Fibroblast of lung (primary cell): ENCODE data around the gene RNASEH2A. TPM values are rescaled to one million over a fixed set of nuclear protein-coding genes. Genes with fewer than 3 reads are reported as not detected.
A peak's percentile ranks its signal among the peaks of the same experiment; 100 is the strongest.

ENCODE experiments used
- DNase-seq, 2 donors: peaks; one replicate each; pipeline versions ENCODE4 v3.0.0 to v3.0.0-alpha.2; 2010; ENCODE audit warnings: low read depth in 2 of 2
- H2AFZ ChIP-seq: 2 replicates; pipeline ENCODE4 v1.5.1; 2012; ENCODE audit warnings: low read length, control low read depth, inconsistent platforms
- H3K27ac ChIP-seq: 2 replicates; pipeline ENCODE4 v1.5.1; 2011; ENCODE audit warnings: low read length, control low read depth; ENCODE audit not compliant: insufficient read depth
- H3K27me3 ChIP-seq: 2 replicates; pipeline ENCODE4 v1.5.1; 2011; ENCODE audit warnings: mild to moderate bottlenecking, low read length; ENCODE audit not compliant: control insufficient read depth, insufficient read depth
- H3K36me3 ChIP-seq: 2 replicates; pipeline ENCODE4 v1.5.1; 2011; ENCODE audit warnings: low read length; ENCODE audit not compliant: control insufficient read depth, insufficient read depth
- H3K4me1 ChIP-seq: 2 replicates; pipeline ENCODE4 v1.5.1; 2011; ENCODE audit warnings: low read length; ENCODE audit not compliant: control insufficient read depth, insufficient read depth; ENCODE audit errors: extremely low read depth
- H3K4me2 ChIP-seq: 2 replicates; pipeline ENCODE4 v1.5.1; 2011; ENCODE audit warnings: low read length, control low read depth; ENCODE audit not compliant: insufficient read depth; ENCODE audit errors: extremely low read depth
- H3K4me3 ChIP-seq, 4 experiments: fragments of 200-600 bp in 1 of 4; sonication (generic) in 1 of 4; replicated peaks in 1 of 4; 2 replicates each; pipeline ENCODE4 v1.5.1; 2011 to 2016; ENCODE audit warnings: low read length in 4 of 4, low read depth in 3 of 4, mild to moderate bottlenecking in 3 of 4, control low read depth in 2 of 4, inconsistent platforms in 1 of 4, mixed read lengths in 1 of 4; ENCODE audit not compliant: insufficient read depth in 1 of 4; ENCODE audit errors: control extremely low read depth in 1 of 4
- H3K79me2 ChIP-seq: 2 replicates; pipeline ENCODE4 v1.5.1; 2012; ENCODE audit warnings: mild to moderate bottlenecking, low read length, inconsistent platforms; ENCODE audit not compliant: control insufficient read depth, insufficient read depth
- H3K9ac ChIP-seq: 2 replicates; pipeline ENCODE4 v1.5.1; 2011; ENCODE audit warnings: mild to moderate bottlenecking, low read length, control low read depth; ENCODE audit not compliant: insufficient read depth
- H3K9me3 ChIP-seq: 2 replicates; pipeline ENCODE4 v1.5.1; 2012; ENCODE audit warnings: low read depth, low read length; ENCODE audit not compliant: control insufficient read depth, insufficient read depth
- H4K20me1 ChIP-seq: 2 replicates; pipeline ENCODE4 v1.5.1; 2011; ENCODE audit warnings: low read length; ENCODE audit not compliant: control insufficient read depth, insufficient read depth; ENCODE audit errors: extremely low read depth
- EZH2 ChIP-seq: IDR thresholded peaks from 2 replicates; pipeline ENCODE4 v1.5.1; 2012; ENCODE audit warnings: low read length, control low read depth, mild to moderate bottlenecking; ENCODE audit errors: missing control alignments
- polyA plus RNA-seq, 2 donors: library from polyadenylated mRNA; depleted of rRNA in 1 of 2; stranded (reverse) in 1 of 2; unstranded in 1 of 2; fragments of >200 nt; gene quantifications; 2 replicates each; pipeline ENCODE4 v1.2.1, GENCODE V29; 2011 to 2012; ENCODE audit warnings: missing spikeins in 1 of 2
- total RNA-seq: library from RNA; depleted of rRNA; stranded (reverse); fragments of >200 nt; gene quantifications from 2 replicates; pipeline ENCODE4 v1.2.1, GENCODE V29; 2014
- TF ChIP-seq, protein P1 (sequence below), 2 donors: IDR thresholded peaks in 1 of 2; conservative IDR thresholded peaks in 1 of 2; 1 replicate in 1 of 2; 2 replicates in 1 of 2; pipeline ENCODE4 v1.5.1; 2011 to 2012; ENCODE audit warnings: low read length in 2 of 2, control low read depth in 1 of 2, inconsistent platforms in 1 of 2, low read depth in 1 of 2, mild to moderate bottlenecking in 1 of 2

The RNASEH2A gene
- total and polyA plus RNA-seq, 2 donors (not counting 1 experiment from before 2014, with no cell fraction given): 8.9 to 14.3 TPM

DNA sequence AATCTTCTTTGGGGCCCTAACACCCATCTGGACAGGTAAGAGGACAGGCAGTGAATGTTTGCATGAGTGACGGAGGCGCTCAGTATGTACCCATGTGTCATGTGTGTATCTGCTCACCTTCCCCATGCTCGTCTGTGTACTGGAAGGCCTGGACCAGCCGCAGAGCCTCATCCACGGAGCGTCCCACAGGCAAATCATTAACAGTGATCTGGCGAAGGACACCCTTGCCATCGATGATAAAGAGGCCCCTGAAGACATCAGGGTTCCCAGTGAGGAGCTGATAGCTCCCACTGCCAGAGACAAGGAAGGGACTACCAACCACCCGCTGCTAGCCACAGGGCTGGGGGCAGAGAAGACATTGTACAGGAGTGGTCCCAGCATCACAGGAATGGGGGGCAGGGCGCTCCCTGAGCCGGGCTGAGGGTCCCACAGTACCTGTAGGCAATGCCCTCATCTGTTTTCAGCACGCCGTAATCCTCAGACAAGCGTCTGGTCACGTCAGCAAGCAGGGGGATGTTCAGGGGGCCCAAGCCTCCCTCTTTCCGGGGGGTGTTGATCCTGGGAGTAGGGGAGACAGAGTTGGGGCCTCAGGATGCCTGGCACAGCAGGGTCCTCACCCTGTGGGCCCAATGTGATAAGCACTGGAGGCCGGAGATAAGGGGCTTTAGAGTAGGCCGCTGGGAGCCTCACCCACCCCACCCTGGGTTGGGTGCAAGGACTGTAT, 6.5 kb upstream of the RNASEH2A start:
- Histone ChIP-seq H3K36me3 (no peaks in the 10 kb centered on the region), H3K79me2 (peaks cover 3% of the 10 kb centered on the region), H3K27ac (no peak overlapping the region), H3K27me3 (no peaks in the 10 kb centered on the region), H3K4me1 (peaks cover 13% of the 10 kb centered on the region), H4K20me1 (no peaks in the 10 kb centered on the region), H3K9ac (no peak overlapping the region), H3K4me2 (no peak overlapping the region), H2AFZ (no peak overlapping the region), H3K9me3 (no peaks in the 10 kb centered on the region), H3K4me3 (no peak overlapping the region)
- no peak for TF ChIP-seq EZH2
- TF ChIP-seq, protein P1, sequence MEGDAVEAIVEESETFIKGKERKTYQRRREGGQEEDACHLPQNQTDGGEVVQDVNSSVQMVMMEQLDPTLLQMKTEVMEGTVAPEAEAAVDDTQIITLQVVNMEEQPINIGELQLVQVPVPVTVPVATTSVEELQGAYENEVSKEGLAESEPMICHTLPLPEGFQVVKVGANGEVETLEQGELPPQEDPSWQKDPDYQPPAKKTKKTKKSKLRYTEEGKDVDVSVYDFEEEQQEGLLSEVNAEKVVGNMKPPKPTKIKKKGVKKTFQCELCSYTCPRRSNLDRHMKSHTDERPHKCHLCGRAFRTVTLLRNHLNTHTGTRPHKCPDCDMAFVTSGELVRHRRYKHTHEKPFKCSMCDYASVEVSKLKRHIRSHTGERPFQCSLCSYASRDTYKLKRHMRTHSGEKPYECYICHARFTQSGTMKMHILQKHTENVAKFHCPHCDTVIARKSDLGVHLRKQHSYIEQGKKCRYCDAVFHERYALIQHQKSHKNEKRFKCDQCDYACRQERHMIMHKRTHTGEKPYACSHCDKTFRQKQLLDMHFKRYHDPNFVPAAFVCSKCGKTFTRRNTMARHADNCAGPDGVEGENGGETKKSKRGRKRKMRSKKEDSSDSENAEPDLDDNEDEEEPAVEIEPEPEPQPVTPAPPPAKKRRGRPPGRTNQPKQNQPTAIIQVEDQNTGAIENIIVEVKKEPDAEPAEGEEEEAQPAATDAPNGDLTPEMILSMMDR (conservative IDR thresholded peaks at IDR 0.05 in 1 of 2, IDR thresholded peaks at IDR 0.05 in 1 of 2; ENCODE audit: low read depth in 1 of 2, low read length in 2 of 2): no peak
- no peak for DNase-seq

- TF ChIP-seq EZH2: no peak
- TF ChIP-seq, protein P1 (conservative IDR thresholded peaks at IDR 0.05 in 1 of 2, IDR thresholded peaks at IDR 0.05 in 1 of 2; ENCODE audit: low read depth in 1 of 2, low read length in 2 of 2): no peak
- Histone ChIP-seq H3K4me1 (peaks cover 13% of the 10 kb centered on the region), H3K36me3 (no peaks in the 10 kb centered on the region), H3K9me3 (no peaks in the 10 kb centered on the region), H3K27me3 (no peaks in the 10 kb centered on the region), H3K4me3 (peak overlapping the region in 3 of 4 experiments; percentile 85 to 87 (median 85)), H3K4me2 (peak overlapping the region; percentile 99), H3K79me2 (peaks cover 3% of the 10 kb centered on the region), H3K27ac (no peak overlapping the region), H3K9ac (no peak overlapping the region), H2AFZ (no peak overlapping the region), H4K20me1 (no peaks in the 10 kb centered on the region)
- no peak for DNase-seq
Observed at GRCh38 chr19:12800466-12800770, 6.0 kb upstream of the RNASEH2A start.

DNA sequence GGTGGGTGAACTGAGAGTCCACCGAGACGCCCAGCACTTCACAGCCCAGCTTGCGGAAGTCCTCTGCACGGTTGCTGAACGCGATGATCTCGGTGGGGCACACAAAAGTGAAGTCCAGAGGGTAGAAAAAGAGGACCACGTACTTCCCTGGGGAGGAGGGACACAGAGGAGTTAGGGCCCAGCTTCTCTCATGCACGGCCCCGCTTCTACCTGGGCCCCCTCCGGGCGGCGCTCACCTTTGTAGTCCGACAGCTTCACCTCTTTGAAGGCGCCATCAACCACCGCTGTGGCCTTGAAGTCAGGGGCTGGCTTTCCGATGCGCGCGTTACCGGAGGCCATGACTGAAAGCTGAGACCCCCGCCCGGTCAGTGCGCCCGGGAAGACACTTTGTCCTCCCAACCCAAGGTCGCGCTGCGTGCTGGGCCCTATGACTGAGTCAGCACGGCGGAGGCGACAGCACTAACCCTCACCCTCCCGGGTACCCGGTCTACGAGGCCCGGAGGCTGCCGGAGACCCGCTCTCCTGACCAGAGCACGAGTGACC, 5.4 kb upstream of the RNASEH2A start:
- H3K9ac ChIP-seq: peak overlapping the region; percentile 73
- H3K4me2 ChIP-seq: peak overlapping the region; percentile 99
- H3K27ac ChIP-seq: peak overlapping the region; percentile 52
- H3K4me3 ChIP-seq: peak overlapping the region; percentile 79 to 87 (median 85)
- H3K9me3 ChIP-seq: no peaks in the 10 kb centered on the region
- H3K27me3 ChIP-seq: no peaks in the 10 kb centered on the region
- no peak for TF ChIP-seq EZH2
- TF ChIP-seq, protein P1 (conservative IDR thresholded peaks at IDR 0.05 in 1 of 2, IDR thresholded peaks at IDR 0.05 in 1 of 2; ENCODE audit: low read depth in 1 of 2, low read length in 2 of 2): no peak
- peaks cover 3% of the 10 kb centered on the region for H3K79me2 ChIP-seq
- no peaks in the 10 kb centered on the region for H4K20me1 ChIP-seq
- no peak for DNase-seq
- H2AFZ ChIP-seq: peak overlapping the region; percentile 82
- no peaks in the 10 kb centered on the region for H3K36me3 ChIP-seq
- peaks cover 11% of the 10 kb centered on the region for H3K4me1 ChIP-seq
